Liver (tissue), 9 donors: ENCODE results near the gene FBXW5. TPM values are rescaled to one million over a fixed set of nuclear protein-coding genes. Genes with fewer than 3 reads are reported as not detected.
A peak's percentile ranks its signal among the peaks of the same experiment; 100 is the strongest.

Source experiments
- DNase-seq: peaks from one replicate; pipeline ENCODE4 v3.0.0-alpha.2; 2017; ENCODE audit warnings: low spot score
- H3K27ac ChIP-seq, 2 donors: one replicate each; pipeline ENCODE4 v1.7.0; 2013; ENCODE audit warnings: inconsistent platforms in 2 of 2, low read length in 2 of 2, control low read depth in 1 of 2, low read depth in 1 of 2, mild to moderate bottlenecking in 1 of 2
- H3K27me3 ChIP-seq, 4 donors: one replicate each; pipeline versions ENCODE4 v1.6.1 to v1.7.0; 2013; ENCODE audit warnings: low read length in 3 of 4, inconsistent platforms in 1 of 4, mild to moderate bottlenecking in 1 of 4, moderate library complexity in 1 of 4; ENCODE audit not compliant: control insufficient read depth in 4 of 4, insufficient read depth in 4 of 4
- H3K36me3 ChIP-seq, 4 donors: one replicate each; pipeline versions ENCODE4 v1.6.1 to v1.7.0; 2013; ENCODE audit warnings: low read length in 3 of 4, mild to moderate bottlenecking in 3 of 4, low read depth in 1 of 4, moderate library complexity in 1 of 4; ENCODE audit not compliant: control insufficient read depth in 4 of 4, insufficient read depth in 3 of 4
- H3K4me1 ChIP-seq, 4 donors: one replicate each; pipeline versions ENCODE4 v1.6.1 to v1.7.0; 2013; ENCODE audit warnings: low read length in 3 of 4, mild to moderate bottlenecking in 3 of 4, moderate library complexity in 1 of 4; ENCODE audit not compliant: control insufficient read depth in 4 of 4, insufficient read depth in 4 of 4
- H3K4me3 ChIP-seq, 3 donors: one replicate each; pipeline versions ENCODE4 v1.6.1 to v1.7.0; 2013; ENCODE audit warnings: low read length in 3 of 3, control low read depth in 1 of 3, low read depth in 1 of 3, mild to moderate bottlenecking in 1 of 3
- H3K9ac ChIP-seq, 2 donors: one replicate each; pipeline ENCODE4 v1.7.0; 2013; ENCODE audit warnings: low read length in 2 of 2, mild to moderate bottlenecking in 2 of 2, moderate library complexity in 2 of 2, control low read depth in 1 of 2, low read depth in 1 of 2
- H3K9me3 ChIP-seq, 4 donors: one replicate each; pipeline versions ENCODE4 v1.6.1 to v1.7.0; 2013; ENCODE audit warnings: low read length in 3 of 4; ENCODE audit not compliant: control insufficient read depth in 4 of 4
- ATF3 ChIP-seq: IDR thresholded peaks from 2 replicates; pipeline ENCODE4 v1.6.1; 2016; ENCODE audit warnings: antibody characterized with exemption
- CTCF ChIP-seq: fragments of 150-350 bp; IDR thresholded peaks from 2 replicates; pipeline ENCODE4 v1.5.1; 2017; ENCODE audit warnings: improper control_type of control experiment, low read depth, low read length; ENCODE audit not compliant: missing input control
- EGR1 ChIP-seq, 2 donors: IDR thresholded peaks; 2 replicates each; pipeline ENCODE4 v1.6.1; 2016 to 2018; ENCODE audit warnings: antibody characterized with exemption in 2 of 2, low read depth in 2 of 2
- FOXA1 ChIP-seq: IDR thresholded peaks from 2 replicates; pipeline ENCODE4 v1.6.1; 2016; ENCODE audit warnings: antibody characterized with exemption
- FOXA2 ChIP-seq: IDR thresholded peaks from 2 replicates; pipeline ENCODE4 v1.6.1; 2016; ENCODE audit warnings: antibody characterized with exemption
- GABPA ChIP-seq, 2 donors: IDR thresholded peaks in 1 of 2; conservative IDR thresholded peaks in 1 of 2; 2 replicates each; pipeline ENCODE4 v1.6.1; 2016; ENCODE audit warnings: antibody characterized with exemption in 2 of 2, mild to moderate bottlenecking in 1 of 2, moderate library complexity in 1 of 2
- HNF4A ChIP-seq, 2 donors: conservative IDR thresholded peaks; 2 replicates each; pipeline ENCODE4 v1.6.1; 2016; ENCODE audit warnings: antibody characterized with exemption in 2 of 2, mild to moderate bottlenecking in 2 of 2
- HNF4G ChIP-seq: IDR thresholded peaks from 2 replicates; pipeline ENCODE4 v1.6.1; 2016; ENCODE audit warnings: antibody characterized with exemption
- JUND ChIP-seq, 2 donors: IDR thresholded peaks; 2 replicates each; pipeline ENCODE4 v1.6.1; 2016; ENCODE audit warnings: antibody characterized with exemption in 2 of 2
- MAX ChIP-seq: IDR thresholded peaks from 2 replicates; pipeline ENCODE4 v1.6.1; 2016; ENCODE audit warnings: antibody characterized with exemption
- RAD21 ChIP-seq, 2 donors: IDR thresholded peaks; 2 replicates each; pipeline ENCODE4 v1.6.1; 2016; ENCODE audit warnings: antibody characterized with exemption in 2 of 2, mild to moderate bottlenecking in 2 of 2
- REST ChIP-seq: IDR thresholded peaks from 2 replicates; pipeline ENCODE4 v1.6.1; 2016; ENCODE audit warnings: antibody characterized with exemption, mild to moderate bottlenecking
- RXRA ChIP-seq, 2 donors: IDR thresholded peaks; 2 replicates each; pipeline ENCODE4 v1.6.1; 2017 to 2018; ENCODE audit warnings: antibody characterized with exemption in 2 of 2, mild to moderate bottlenecking in 1 of 2
- SP1 ChIP-seq: IDR thresholded peaks from 2 replicates; pipeline ENCODE4 v1.6.1; 2018; ENCODE audit warnings: antibody characterized with exemption, mild to moderate bottlenecking
- TAF1 ChIP-seq: conservative IDR thresholded peaks from 2 replicates; pipeline ENCODE4 v1.6.1; 2016; ENCODE audit warnings: antibody characterized with exemption, mild to moderate bottlenecking
- ZBTB33 ChIP-seq: IDR thresholded peaks from 2 replicates; pipeline ENCODE4 v1.6.1; 2016; ENCODE audit warnings: antibody characterized with exemption
- WGBS: extraction: QIAGEN DNeasy Blood & Tissue Kit; methylation state at CpG from one replicate; pipeline ENCODE4 v1.1.7; 2013; 5-methylcytosine and 5-hydroxymethylcytosine counted together
- polyA plus RNA-seq, 2 donors: library from polyadenylated mRNA; stranded (reverse) in 1 of 2; unstranded in 1 of 2; fragments of 200-250 nt in 1 of 2; fragments of >200 nt in 1 of 2; fragmentation: Nextera tagmentation in 1 of 2; extraction: Ambion mirVana in 1 of 2; gene quantifications; one replicate each; pipeline versions ENCODE4 v1.2.1 to v1.2.3, GENCODE V29; 2013 to 2015
- total RNA-seq, 2 donors: library from RNA; depleted of rRNA; stranded (reverse); fragments of >200 nt; gene quantifications; one replicate each; pipeline ENCODE4 v1.2.3, GENCODE V29; 2014
- donor health status: healthy.
- donor health status: healthy.
- donor health status: healthy.
- donor health status: healthy.
- donor health status: healthy.

The FBXW5 gene
- total and polyA plus RNA-seq, 4 donors, result 64.0 to 163 (median 109) TPM

GRCh38 chr9:136947955-136948510 lies 3.5 kb upstream of the FBXW5 start:
- peaks cover 10 to 42% (median 29%) of the 10 kb centered on the region in 4 donors for H3K4me1 ChIP-seq
- WGBS, result 28% methylated on average over 15 of the region's 15 CpGs
- no peaks in the 10 kb centered on the region for H3K9me3 ChIP-seq
- H3K9ac ChIP-seq, result peak overlapping the region; percentile 20 to 26
- no peaks in the 10 kb centered on the region for H3K27me3 ChIP-seq
- peak overlapping the region; percentile 86 to 95 for H3K27ac ChIP-seq
- no peaks in the 10 kb centered on the region for H3K36me3 ChIP-seq
- DNase-seq, result peak; percentile 57
- TF ChIP-seq HNF4G (no peak), ZBTB33 (no peak), FOXA2 (no peak), CTCF (peak; percentile 38), GABPA (IDR thresholded peaks at IDR 0.05 in 1 of 2, conservative IDR thresholded peaks at IDR 0.05 in 1 of 2) (no peak), RAD21 (IDR thresholded peaks at IDR 0.05) (peak; percentile 66 to 73), ATF3 (no peak), EGR1 (IDR thresholded peaks at IDR 0.05; ENCODE audit: low read depth in 2 of 2) (no peak), RXRA (IDR thresholded peaks at IDR 0.05) (peak; percentile 23 to 61), TAF1 (no peak)
- peak overlapping the region in 2 of 3 donors; percentile 62 to 78 for H3K4me3 ChIP-seq

- no peak for DNase-seq
- Histone ChIP-seq H3K27me3 (no peaks in the 10 kb centered on the region), H3K4me1 (peaks cover 10 to 50% (median 34%) of the 10 kb centered on the region in 4 donors), H3K27ac (peak overlapping the region; percentile 86 to 95), H3K9me3 (no peaks in the 10 kb centered on the region), H3K9ac (peak overlapping the region; percentile 8 to 20), H3K4me3 (peak overlapping the region; percentile 9 to 78 (median 62)), H3K36me3 (peaks cover 0 to under 1% (median 0%) of the 10 kb centered on the region in 4 donors)
- 29% methylated on average over 26 of the region's 26 CpGs for WGBS
- TF ChIP-seq HNF4G (no peak), CTCF (no peak), RAD21 (IDR thresholded peaks at IDR 0.05) (no peak), JUND (IDR thresholded peaks at IDR 0.05) (no peak), REST (no peak), TAF1 (no peak), GABPA (IDR thresholded peaks at IDR 0.05 in 1 of 2, conservative IDR thresholded peaks at IDR 0.05 in 1 of 2) (no peak), ATF3 (no peak), FOXA1 (no peak), SP1 (no peak), HNF4A (conservative IDR thresholded peaks at IDR 0.05) (no peak), RXRA (IDR thresholded peaks at IDR 0.05) (no peak), MAX (no peak)
These were observed 2.7 kb upstream of the FBXW5 start for GRCh38 chr9:136947028-136947891.
